HG03342 (cell line): ENCODE measurements around the gene FOXO6.

Experiments used
- ATAC-seq: cut with Tn5 transposase; IDR thresholded peaks from one replicate; pipeline ENCODE4 v1.9.1; 2021; ENCODE audit warnings: mild to moderate bottlenecking, moderate library complexity; ENCODE audit not compliant: unreplicated experiment

FOXO6 gene

DNA sequence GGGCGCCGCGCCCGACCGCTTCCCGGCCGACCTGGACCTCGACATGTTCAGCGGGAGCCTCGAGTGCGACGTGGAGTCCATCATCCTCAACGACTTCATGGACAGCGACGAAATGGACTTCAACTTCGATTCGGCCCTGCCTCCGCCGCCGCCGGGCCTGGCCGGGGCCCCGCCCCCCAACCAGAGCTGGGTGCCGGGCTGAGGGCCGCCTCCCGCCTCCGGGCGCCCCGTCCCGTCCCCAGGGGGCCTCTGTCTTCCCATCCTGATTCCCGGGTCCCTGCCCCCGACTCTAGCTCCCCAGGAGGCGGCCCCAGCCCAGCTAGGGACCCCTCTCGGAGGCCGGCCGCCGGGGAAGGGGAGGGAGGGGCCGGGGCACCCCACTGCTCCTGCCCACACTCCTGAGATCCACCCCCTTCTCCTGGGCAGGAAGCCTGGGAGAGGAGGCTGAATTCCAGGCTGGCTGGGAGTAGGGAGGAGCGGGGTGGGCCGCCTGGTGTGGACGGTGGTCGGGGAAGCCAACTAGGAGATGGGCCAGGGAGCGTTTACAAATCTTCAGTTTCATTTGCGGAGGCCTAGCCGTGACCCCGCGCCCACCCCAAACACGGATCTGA lies 21.4 kb downstream of the FOXO6 start:
- ATAC-seq = no peak

DNA sequence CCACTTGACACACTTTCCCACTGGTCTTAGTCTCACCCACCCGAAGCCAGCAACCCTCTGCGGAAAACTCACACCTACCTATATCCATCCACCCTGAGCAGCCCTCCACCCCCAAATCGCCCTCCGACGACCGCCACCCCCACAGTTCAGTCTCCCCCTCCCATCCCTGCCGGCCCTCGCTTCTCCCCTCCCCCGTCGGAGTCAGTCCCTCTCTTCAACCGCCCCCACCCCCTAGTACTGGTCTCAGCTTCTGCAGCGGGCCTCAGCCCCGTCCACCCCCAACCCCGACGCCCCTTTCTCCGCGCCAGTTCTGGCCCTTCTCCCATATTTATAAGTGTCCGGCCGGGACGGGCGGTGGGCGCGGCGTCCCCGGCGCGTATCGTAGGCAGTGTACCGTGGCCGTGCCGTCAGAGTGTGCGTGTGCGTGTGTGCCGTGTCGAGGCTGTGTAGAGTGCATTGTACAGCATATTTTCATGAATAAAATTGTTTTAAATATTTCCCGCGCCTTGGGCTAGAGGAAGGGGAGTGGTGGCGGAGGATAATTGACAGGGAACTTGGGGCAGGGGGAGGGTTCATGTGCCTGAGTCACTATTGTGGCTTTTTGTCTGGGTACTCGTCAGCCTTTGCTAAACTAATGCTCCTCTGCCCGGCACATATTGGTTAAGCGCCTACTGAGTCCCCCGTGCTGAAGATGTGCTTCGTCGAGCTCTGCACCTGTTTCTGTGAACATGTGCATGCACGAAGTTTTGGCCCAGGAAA lies 22.0 kb downstream of the FOXO6 start:
- ATAC-seq = no peak

DNA sequence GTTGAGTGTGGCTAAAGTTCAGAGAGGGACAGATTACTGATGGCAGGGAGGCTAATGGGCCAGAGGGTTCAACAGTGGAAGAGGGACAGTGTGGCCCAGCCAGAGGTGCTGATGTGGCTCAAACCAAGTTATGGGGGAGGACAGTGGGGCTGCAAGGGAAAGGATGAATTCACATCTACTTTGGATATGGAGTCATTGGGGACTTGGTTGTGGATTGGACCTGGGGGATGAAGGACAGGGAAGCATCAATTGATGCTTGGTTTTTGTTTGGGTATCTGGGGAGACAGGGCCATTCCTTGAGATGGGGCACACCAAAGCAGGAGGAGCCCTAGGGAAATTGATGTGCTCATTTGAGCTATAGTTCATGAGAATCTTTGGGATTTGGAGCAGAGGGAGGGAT lies 23.3 kb downstream of the FOXO6 start:
- ATAC-seq = no peak

DNA sequence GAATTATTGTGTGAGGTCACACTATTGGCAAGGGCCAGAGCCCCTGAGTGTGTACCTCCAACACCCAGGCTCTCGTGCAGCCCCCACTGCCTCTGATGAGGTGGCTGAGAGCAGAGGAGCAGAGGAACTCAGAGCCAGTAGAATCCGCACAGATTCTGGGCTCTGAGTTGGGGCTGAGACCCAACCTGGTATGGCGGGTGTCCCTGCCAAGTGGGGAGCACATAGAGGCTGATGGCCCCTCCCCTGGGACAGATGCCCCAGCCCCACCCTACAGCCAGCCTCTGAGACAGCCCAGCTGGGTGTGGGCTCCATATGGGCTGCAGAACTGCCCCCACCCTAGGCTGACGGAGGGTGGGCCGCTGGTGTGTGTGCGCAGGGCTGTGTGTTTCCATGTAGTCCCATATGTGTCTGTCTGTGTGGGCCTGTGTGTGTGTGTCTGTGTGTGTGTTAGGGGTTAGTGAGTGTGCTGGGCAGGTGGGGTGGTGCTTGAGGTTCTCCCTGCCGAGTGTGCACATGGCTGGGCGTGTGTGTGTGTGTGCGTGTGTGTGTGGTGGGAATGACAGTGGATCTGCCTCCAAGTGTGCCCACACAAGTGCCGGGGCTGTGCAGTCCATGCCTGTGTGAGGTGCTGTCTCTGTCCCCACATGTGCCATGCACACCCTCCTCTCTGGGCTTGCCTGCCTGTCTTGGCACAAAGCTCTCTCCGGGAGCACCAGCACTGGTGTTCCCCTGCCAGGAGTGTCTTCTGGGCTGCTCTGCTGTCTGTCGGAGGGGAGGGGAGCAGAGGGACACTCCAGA lies 24.4 kb downstream of the FOXO6 start:
- no peak for ATAC-seq

DNA sequence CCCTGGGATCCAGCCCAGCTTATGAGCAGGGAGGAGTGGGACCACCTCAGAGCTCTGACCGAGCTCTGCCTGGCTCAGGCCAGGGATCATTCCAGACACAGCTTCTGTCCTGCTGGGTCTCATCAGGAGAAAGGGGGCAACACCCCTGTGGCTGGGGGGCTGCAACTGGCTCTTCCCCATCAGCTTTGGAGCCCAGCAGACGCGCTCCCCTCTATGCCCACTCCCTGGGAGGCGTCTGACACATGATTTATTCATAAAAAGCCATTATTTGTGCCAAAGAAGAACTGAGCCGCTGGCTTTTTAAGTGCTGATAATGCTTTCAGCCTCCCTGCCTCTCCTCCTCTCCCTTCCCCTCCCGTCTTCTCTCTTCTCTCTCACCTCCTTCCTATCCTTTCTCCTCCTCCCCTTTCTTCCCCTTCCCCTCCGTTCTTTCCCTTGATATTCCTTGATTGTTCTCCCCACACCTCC lies 25.0 kb downstream of the FOXO6 start:
- ATAC-seq = no peak

DNA sequence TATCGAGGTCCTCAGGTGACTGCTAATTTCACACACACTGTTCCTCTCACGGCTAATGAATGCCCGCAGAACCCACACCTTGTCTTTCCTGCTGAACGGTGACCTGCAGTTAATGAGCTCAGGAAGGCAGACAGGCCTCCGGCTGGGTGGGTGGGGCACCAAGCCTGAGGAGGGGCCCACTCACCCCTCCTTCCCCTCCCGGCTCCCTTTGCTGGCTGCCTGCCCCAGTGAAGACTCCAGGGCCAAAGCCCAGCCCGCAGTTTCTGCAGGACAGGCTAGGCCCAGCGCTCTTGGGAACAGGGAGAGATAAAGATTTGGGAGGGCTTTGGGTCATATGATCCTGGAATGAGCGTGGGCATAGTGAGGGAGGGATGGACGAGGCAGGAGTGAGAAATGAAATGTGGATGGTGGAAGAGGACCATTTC lies 26.4 kb downstream of the FOXO6 start:
- no peak for ATAC-seq

DNA sequence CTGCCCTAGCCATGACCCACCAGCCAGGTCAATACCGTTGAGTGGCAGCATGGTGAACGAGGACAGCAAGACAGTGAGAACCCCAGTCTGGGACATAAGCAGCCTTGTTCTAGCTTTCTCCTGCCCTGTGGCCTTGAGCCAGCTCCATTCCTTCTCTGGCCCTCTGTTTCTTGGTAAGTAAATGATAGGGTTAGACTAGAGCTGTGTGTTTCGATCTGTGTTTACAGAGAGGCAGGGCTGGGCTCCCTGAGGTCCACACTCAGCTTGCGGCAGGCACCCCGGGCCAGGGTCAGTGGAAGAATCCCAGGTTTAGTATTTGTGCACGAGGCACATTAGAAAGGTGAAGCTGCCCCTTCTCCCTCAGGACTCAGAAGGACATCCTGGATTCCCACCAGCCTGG lies 27.3 kb downstream of the FOXO6 start:
- ATAC-seq = no peak

DNA sequence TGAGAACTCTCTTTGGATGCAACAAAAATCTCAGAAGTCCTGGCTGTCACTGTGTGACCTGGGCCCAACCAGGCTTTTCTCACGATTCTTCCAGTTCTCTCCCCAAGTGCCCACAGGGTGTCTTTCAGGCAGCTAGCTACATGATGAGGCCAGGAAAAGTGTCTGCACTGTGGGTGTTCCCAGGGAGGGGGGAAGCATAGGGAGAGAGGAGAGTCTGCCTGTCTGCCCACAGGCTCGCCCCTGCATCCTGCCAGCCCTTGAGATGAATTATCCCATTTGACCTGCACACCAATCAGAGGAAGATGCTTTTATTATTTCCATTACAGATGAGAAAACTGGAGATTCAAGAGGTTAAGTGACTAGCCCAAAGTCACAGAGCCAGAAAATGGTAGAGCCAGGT lies 27.8 kb downstream of the FOXO6 start:
- no peak for ATAC-seq

DNA sequence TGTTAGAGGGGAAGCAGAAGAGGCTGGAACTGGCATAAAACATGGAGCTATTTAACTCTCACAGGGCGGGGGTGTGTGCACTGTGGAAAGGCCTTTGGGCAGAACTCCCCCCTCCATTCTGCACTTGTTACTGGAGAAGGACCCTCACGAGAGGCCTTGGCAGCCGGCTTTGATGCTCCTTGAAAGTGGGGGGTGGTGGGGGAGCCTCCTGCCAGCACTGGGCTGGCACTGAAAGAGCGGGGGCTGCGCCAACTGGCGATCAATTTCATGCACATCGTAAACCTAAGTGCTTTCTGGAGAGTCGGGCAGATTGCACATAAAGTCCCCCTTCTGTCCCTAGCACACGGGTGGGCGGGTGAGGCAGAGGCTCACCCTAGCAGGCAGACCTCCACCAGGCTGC lies 28.9 kb downstream of the FOXO6 start:
- ATAC-seq = no peak

DNA sequence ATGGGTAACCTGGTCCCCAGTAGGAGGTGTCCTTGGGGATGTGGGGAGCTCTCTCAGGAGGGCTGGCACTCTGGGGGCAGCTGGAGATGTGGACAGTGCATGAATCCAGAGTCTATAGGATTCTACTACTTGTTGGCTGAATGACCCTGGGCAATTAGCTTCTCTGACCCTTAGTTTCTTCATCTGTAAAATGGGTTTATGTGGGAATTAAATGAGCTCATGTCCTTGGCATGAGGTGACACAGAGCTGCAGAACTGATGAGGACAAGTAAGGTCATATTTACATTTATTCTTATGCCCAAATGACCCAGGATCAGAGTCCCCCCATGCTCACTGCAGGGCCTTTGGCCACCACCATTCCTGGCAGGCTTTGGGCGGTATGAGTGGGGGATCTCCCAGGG lies 29.3 kb downstream of the FOXO6 start:
- no peak for ATAC-seq

DNA sequence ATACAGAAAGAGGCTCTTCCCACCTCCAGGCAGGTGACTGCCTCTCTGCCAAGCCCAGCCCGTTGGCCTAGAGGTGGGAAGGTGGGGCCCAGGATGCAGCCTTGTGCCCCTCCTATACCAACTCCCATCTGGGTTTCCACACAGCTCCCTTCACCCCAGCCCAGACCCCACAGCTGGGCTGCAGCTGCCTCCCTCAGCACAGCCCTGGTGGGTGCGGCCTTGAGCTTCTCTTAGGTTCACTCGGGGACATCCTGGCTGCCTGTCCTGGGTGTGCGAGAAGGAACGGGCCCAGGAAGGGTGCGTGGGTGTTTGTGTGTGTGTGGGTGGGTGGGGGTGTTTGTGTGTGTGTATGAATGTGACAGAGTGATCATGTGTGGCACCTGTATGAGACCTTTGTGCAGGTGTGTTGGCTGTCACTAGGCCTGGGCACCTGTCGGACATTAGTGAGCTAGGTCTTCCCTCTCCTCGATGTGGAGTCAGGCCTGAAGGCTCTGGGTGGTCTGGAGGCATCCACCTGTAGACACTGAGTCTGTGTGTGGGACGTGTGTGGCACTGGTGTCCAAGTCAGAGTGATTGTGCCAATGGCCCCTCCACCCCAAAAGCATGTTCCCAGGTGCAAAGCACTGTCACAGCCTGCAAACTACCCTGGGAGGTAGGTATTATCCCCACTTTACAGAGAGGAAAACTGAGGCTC lies 30.7 kb downstream of the FOXO6 start:
- no peak for ATAC-seq

DNA sequence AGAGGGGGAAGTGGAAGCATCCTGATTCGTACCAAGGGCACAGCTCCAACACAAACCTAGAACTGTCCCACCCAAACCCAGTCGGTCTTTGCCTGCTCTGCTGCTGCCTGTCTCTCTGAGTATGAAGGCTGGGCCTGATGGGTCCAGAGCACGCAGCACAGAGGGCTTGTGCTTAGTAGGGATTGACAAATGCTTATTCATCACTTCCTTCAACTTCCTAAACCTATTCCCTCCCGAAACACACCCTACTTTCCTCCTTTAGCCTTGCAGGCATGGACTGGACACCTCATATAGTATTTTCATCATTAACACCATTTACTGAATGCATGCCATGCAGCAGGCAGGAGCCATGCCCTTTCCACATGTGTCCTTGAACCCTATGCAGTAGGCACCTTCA lies 31.3 kb downstream of the FOXO6 start:
- no peak for ATAC-seq

DNA sequence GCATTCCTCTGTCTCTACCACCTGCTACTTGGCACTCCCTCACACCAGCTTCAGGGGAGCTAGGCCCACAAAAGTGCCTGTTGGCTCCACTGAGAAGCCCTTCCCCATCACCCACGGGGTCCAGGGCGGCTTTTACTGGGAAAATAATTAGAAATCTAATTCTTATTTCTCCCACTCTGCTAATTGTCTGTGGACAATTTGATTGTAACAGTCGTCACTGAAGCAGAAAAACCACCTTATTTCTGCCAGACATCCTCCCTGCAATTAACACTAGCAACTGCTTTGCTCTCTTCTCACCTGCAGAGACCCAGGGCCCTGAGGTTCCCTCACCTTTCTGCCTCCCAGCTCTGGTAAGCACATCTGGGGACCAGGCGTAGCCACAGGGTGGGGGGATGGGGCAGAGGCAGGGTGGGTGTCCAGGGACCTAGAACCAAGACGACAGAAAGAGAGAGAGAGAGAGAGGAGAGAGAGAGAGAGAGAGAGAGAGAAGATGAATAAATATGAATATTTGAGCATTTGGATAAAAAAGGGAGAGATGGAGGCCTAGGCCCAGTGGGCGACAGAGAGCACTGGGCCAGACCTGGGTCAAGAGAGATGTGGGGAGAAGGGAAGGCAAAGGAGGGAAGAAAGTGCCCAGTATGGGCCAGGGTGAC lies 32.6 kb downstream of the FOXO6 start:
- no peak for ATAC-seq

DNA sequence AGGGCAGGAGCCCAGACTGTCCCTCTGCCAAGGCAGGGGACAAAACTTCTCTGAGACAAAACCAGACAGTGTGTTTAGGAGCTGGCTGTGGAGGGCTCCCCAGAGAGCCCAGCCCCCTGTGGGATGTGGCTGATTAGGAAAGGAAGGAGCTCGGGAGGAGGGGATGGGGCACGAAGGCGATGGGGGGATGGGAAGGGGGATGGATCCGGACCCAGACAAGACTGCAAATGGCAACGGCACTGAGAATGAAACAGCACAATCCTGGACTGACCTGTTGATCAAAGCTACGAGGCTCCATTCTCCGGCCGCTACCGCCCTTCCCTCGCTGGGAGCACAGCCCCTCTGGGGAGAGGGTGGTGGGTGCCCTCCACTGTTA lies 33.1 kb downstream of the FOXO6 start:
- ATAC-seq = no peak

DNA sequence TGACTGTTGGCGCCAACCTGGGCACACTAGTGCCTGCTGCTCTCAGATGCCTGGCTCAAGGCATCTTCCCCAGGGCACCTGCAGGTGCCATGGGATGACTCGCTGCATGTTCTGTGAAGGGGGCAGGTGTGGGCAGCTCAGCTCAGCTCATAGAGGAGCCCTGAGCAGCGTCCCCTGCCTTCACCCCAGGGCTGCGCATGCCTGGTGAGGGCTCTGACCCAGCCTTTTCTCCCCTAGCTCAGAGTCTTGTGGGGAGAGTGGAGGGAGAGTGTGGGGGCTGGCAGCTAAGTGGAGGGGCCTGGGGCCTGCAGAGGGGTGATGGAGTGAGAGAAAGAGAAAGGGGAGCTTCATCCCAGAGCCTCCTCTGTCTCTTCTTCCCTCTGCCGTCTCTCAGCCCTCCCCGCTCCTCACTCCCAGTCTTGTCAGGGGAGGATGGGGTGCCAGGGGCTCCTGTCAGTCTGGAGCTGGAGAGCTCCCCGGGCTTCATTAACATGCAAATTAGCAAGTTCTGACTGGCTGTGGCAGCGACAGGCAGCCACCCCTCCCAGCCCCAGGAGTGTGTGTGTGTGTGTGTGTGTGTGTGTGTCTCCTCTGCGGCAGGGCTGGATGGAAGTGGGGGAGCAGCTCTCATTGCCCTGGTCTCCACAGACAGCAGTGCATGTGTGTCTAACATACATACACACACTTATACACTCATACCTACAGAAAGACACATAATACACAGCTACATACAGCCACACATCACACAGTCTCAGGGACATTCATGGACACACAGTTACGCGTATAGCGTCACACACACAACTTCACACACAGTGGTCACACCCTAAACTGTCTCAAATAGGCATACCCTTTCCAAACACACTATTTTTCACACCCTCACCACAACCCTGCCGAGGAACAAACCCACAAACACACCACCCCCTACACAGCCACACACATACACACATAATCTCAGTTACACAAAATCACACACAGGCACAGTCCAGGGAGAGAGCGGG lies 34.0 kb downstream of the FOXO6 start:
- no peak for ATAC-seq

DNA sequence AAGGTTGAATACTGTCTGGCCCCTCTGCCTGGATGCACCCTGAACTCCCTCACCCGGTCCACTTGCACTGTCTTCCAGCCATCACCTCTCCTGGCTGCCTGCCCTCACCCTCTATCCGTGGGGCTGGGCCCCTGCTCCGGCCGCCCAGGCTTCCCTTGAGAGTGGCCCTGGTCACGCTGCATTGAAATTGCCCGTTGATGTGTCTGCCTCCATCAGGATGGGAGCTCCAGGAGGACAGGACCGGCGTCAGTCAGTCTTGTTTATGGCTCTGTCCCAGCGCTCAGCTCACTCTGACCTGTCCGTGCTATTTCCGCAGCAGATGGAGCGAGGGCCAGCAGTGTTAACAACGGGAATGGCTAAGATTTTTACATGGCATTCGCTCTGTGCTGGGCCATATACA lies 34.9 kb downstream of the FOXO6 start:
- no peak for ATAC-seq

DNA sequence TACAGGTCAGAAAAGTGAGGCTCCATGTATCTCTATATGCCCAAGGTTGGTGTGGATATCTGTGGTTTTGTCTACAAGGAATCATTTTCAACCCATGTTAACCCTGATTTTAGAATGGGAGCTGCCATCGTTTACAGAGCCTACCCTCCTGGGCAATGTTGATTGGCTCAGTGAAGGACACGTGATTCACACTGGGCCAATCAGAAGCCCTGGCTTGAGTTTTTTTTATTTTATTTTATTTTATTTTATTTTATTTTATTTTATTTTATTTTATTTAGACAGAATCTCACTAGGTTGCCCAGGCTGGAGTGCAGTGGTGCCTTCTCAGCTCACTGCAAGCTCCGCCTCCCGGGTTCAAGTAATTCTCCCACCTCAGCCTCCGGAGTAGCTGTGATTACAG lies 35.8 kb downstream of the FOXO6 start:
- ATAC-seq = no peak

DNA sequence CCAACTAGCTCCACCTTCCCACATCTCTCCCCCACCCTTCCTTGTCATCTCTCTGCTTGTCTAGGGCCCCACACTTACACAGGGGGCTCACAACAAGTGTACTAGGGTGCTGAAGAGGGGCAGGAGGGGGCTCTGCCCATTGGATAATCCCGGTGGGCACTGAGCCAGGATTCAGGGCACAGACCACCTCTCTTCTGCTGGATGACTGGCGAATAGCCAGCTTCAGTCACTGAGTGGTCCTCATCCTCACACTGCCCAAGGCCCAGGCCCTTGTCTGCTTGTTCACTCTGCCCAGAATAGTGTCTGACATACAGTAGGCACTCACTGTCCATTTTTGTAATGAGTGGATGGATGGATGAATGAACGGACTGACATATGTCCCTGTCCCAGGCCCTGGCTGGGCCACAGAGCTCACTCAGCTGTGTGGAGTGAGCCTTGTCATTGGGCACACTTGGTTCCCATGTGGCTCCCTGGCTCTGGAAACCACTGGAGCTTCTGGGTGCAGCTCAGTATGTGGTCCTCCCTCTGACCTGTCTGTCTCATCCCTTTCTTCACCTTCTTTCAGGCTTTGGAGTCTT lies 36.6 kb downstream of the FOXO6 start:
- ATAC-seq = no peak

DNA sequence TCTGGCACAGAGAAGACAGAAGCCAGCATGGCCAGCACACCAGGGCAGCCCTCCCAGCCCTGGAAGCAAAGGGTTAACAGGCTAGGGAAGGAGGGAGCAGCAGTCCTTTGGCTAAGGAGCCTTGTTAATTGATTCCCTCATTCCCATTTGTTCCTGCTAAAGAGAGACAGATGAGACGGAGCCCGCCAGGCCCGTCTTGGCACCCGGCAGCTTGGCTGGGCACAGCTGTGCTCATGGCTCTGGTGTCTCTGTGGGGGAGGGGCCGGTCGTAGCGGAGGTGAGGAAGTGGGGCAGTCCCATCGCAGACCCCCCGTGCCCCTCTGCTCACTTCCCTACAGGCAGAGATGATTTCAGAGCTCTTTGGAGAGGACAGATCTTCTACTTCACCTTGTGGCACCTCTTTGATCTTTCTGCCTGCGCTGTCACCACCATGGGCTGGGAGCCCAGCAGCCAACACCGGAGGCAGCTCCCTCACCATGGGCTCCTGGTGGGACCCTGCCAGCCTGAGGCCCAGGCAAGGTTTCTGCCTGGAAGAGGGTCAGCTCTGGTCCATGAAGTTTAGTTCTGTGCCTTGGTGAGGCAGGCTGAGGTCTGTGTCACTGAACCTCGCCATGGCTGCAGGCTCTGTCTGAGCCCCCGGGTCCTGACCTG lies 38.0 kb downstream of the FOXO6 start:
- ATAC-seq = no peak
